Thyroid gland (tissue), 4 donors: Measurements from ENCODE around the gene REC114. TPM values are rescaled to one million over a fixed set of nuclear protein-coding genes. Genes with fewer than 3 reads are reported as not detected.

ENCODE experiments used
- DNase-seq, 2 donors: peaks; one replicate each; pipeline ENCODE4 v3.0.0-alpha.2; 2019
- H3K27ac ChIP-seq, 3 donors: fragments of 200-600 bp; sonication (generic); 1 replicate in 2 of 3; 2 replicates in 1 of 3; pipeline ENCODE4 v1.5.1; 2016 to 2019; ENCODE audit warnings: mild to moderate bottlenecking in 1 of 3, moderate library complexity in 1 of 3
- H3K27me3 ChIP-seq: fragments of 200-600 bp; sonication (generic); one replicate; pipeline ENCODE4 v1.5.1; 2019
- H3K36me3 ChIP-seq, 2 donors: fragments of 200-600 bp; sonication (generic); one replicate each; pipeline ENCODE4 v1.5.1; 2016 to 2019
- H3K4me1 ChIP-seq, 2 donors: fragments of 200-600 bp; sonication (generic); one replicate each; pipeline ENCODE4 v1.5.1; 2017 to 2019
- H3K4me3 ChIP-seq, 3 donors: fragments of 200-600 bp; sonication (generic); replicated peaks in 1 of 3; 1 replicate in 2 of 3; 2 replicates in 1 of 3; pipeline ENCODE4 v1.5.1; 2016; ENCODE audit warnings: mild to moderate bottlenecking in 1 of 3
- H3K9me3 ChIP-seq: fragments of 200-600 bp; sonication (generic); one replicate; pipeline ENCODE4 v1.5.1; 2017
- CTCF ChIP-seq, 6 experiments: fragments of 200-600 bp in 3 of 6; fragments of 450-650 bp in 3 of 6; sonication (generic) in 3 of 6; IDR thresholded peaks; one replicate each; pipeline ENCODE4 v1.5.1; 2016 to 2019; ENCODE audit warnings: antibody characterized with exemption in 6 of 6, mild to moderate bottlenecking in 2 of 6, inconsistent platforms in 1 of 6, moderate library complexity in 1 of 6
- POLR2A ChIP-seq, 2 donors: fragments of 450-650 bp; IDR thresholded peaks; one replicate each; pipeline ENCODE4 v1.6.1; 2017; ENCODE audit warnings: antibody characterized with exemption in 2 of 2, mild to moderate bottlenecking in 2 of 2, moderate library complexity in 1 of 2
- WGBS, 2 donors: methylation state at CpG; one replicate each; pipeline ENCODE4 v1.1.5; 2017; 5-methylcytosine and 5-hydroxymethylcytosine counted together
- intact Hi-C: fragments of 100-400 bp; cut with DNase I; formaldehyde crosslinking; loops from one replicate; pipeline ENCODE4 v1.15.1; 2023
- total RNA-seq, 4 donors: library from RNA; depleted of rRNA; stranded (reverse); fragments of >200 nt; gene quantifications; one replicate each; pipeline ENCODE4 v1.2.3, GENCODE V29; 2016

The REC114 gene
- total RNA-seq, 4 donors from 2014 or later, result not detected

- no peak for TF ChIP-seq CTCF (IDR thresholded peaks at IDR 0.05)
- no peak for TF ChIP-seq POLR2A (IDR thresholded peaks at IDR 0.05)
- DNase-seq, result no peak
- Histone ChIP-seq H3K4me3 (no peak overlapping the region), H3K9me3 (no peaks in the 10 kb centered on the region), H3K4me1 (peaks cover 49 to 66% of the 10 kb centered on the region in 2 donors), H3K27me3 (no peaks in the 10 kb centered on the region), H3K36me3 (no peaks in the 10 kb centered on the region), H3K27ac (no peak overlapping the region)
- 95 to 96% methylated on average over 18 to 21 of the region's 21 CpGs for WGBS, 2 donors
- intact Hi-C loops, result no loop called here
Observed at GRCh38 chr15:73597036-73597638, 154.2 kb downstream of the REC114 start.

- H3K9me3 ChIP-seq, result no peaks in the 10 kb centered on the region
- no peaks in the 10 kb centered on the region for H3K36me3 ChIP-seq
- no peak overlapping the region for H3K4me3 ChIP-seq
- H3K27me3 ChIP-seq, result no peaks in the 10 kb centered on the region
- no peak overlapping the region for H3K27ac ChIP-seq
- peaks cover 47 to 72% of the 10 kb centered on the region in 2 donors for H3K4me1 ChIP-seq
- no peak for DNase-seq
- intact Hi-C loops, result no loop called here
- 49 to 51% methylated on average over 3 of the region's 3 CpGs for WGBS, 2 donors
- TF ChIP-seq POLR2A (IDR thresholded peaks at IDR 0.05) (no peak), CTCF (IDR thresholded peaks at IDR 0.05) (no peak)
Observed at GRCh38 chr15:73598530-73599160, 155.7 kb downstream of the REC114 start.

- Histone ChIP-seq H3K4me3 (no peak overlapping the region), H3K4me1 (peaks cover 44 to 70% of the 10 kb centered on the region in 2 donors)
- intact Hi-C loops, result no loop called here
Observed at GRCh38 chr15:73599934-73600333, 157.0 kb downstream of the REC114 start.

GRCh38 chr15:73600413-73601335 lies 157.7 kb downstream of the REC114 start:
- TF ChIP-seq POLR2A (IDR thresholded peaks at IDR 0.05) (no peak), CTCF (IDR thresholded peaks at IDR 0.05) (no peak)
- DNase-seq, result no peak
- Histone ChIP-seq H3K27me3 (no peaks in the 10 kb centered on the region), H3K36me3 (no peaks in the 10 kb centered on the region), H3K27ac (no peak overlapping the region), H3K4me3 (no peak overlapping the region), H3K9me3 (no peaks in the 10 kb centered on the region), H3K4me1 (peaks cover 39 to 70% of the 10 kb centered on the region in 2 donors)
- intact Hi-C loops, result no loop called here
- 94 to 99% methylated on average over 5 of the region's 5 CpGs for WGBS, 2 donors

More at GRCh38 chr15:73599934-73600333, 157.0 kb downstream of the REC114 start:
- Histone ChIP-seq H3K27ac (no peak overlapping the region), H3K9me3 (no peaks in the 10 kb centered on the region), H3K27me3 (no peaks in the 10 kb centered on the region), H3K36me3 (no peaks in the 10 kb centered on the region)
- TF ChIP-seq CTCF (IDR thresholded peaks at IDR 0.05), result no peak
- TF ChIP-seq POLR2A (IDR thresholded peaks at IDR 0.05), result no peak
- peak in 1 of 2 donors; percentile 31 for DNase-seq
- WGBS, 2 donors, result 83 to 93% methylated on average over 1 of the region's 1 CpG
